Type B pancreatic cell (in vitro differentiated cells): ENCODE data around the gene RNF220. TPM values are rescaled to one million over a fixed set of nuclear protein-coding genes. Genes with fewer than 3 reads are reported as not detected.

Experiments used
- DNase-seq: peaks from one replicate; pipeline ENCODE4 v3.0.0; 2021; ENCODE audit warnings: mixed read lengths; ENCODE audit not compliant: unreplicated experiment; ENCODE audit errors: extremely low spot score
- H3K27ac Mint-ChIP-seq: 2 replicates; pipeline ENCODE4 v1.8.0; 2021; ENCODE audit warnings: mild to moderate bottlenecking, mixed read lengths
- H3K27me3 Mint-ChIP-seq: 2 replicates; pipeline ENCODE4 v1.8.0; 2021; ENCODE audit warnings: mixed read lengths
- H3K36me3 Mint-ChIP-seq: 2 replicates; pipeline ENCODE4 v1.8.0; 2021; ENCODE audit warnings: mixed read lengths
- H3K4me1 Mint-ChIP-seq: one replicate; pipeline ENCODE4 v1.8.0; 2021; ENCODE audit warnings: mixed read lengths; ENCODE audit not compliant: unreplicated experiment
- H3K4me3 Mint-ChIP-seq: 2 replicates; pipeline ENCODE4 v1.8.0; 2021; ENCODE audit warnings: mild to moderate bottlenecking, mixed read lengths
- H3K9me3 Mint-ChIP-seq: 2 replicates; pipeline ENCODE4 v1.8.0; 2021; ENCODE audit warnings: mixed read lengths
- CTCF ChIP-seq: fragments of 200-600 bp; sonication (generic); conservative IDR thresholded peaks from 2 replicates; pipeline ENCODE4 v1.5.0; 2021; ENCODE audit warnings: antibody characterized with exemption, mild to moderate bottlenecking
- total RNA-seq: library from RNA; stranded (reverse); gene quantifications from 2 replicates; pipeline ENCODE4 v1.2.1, GENCODE V29; 2021; ENCODE audit warnings: low replicate concordance

The RNF220 gene
- total RNA-seq, 1 donor from 2014 or later, result 87.1 TPM

- H3K27ac Mint-ChIP-seq, result no peak overlapping the region
- H3K4me1 Mint-ChIP-seq, result peaks cover 38% of the 10 kb centered on the region
- no peaks in the 10 kb centered on the region for H3K27me3 Mint-ChIP-seq
- no peaks in the 10 kb centered on the region for H3K9me3 Mint-ChIP-seq
- H3K36me3 Mint-ChIP-seq, result peaks cover 31% of the 10 kb centered on the region
- TF ChIP-seq CTCF, result no peak
- DNase-seq, result no peak
- H3K4me3 Mint-ChIP-seq, result no peak overlapping the region
Measured at GRCh38 chr1:44641126-44642102, 236.4 kb downstream of the RNF220 start.

GRCh38 chr1:44642255-44642654, 237.2 kb downstream of the RNF220 start:
- Mint-ChIP-seq H3K27me3 (no peaks in the 10 kb centered on the region), H3K36me3 (peaks cover 26% of the 10 kb centered on the region), H3K4me1 (peaks cover 32% of the 10 kb centered on the region), H3K9me3 (no peaks in the 10 kb centered on the region), H3K4me3 (no peak overlapping the region), H3K27ac (peak overlapping the region; percentile 54)
- no peak for TF ChIP-seq CTCF
- DNase-seq, result no peak

GRCh38 chr1:44642925-44643324, 237.9 kb downstream of the RNF220 start:
- peaks cover 30% of the 10 kb centered on the region for H3K36me3 Mint-ChIP-seq

GRCh38 chr1:44643721-44644334, 238.8 kb downstream of the RNF220 start:
- no peak for DNase-seq
- H3K27ac Mint-ChIP-seq, result peak overlapping the region; percentile 16
- H3K4me3 Mint-ChIP-seq, result no peak overlapping the region
- peaks cover 27% of the 10 kb centered on the region for H3K36me3 Mint-ChIP-seq
- TF ChIP-seq CTCF, result no peak
- H3K27me3 Mint-ChIP-seq, result no peaks in the 10 kb centered on the region
- no peaks in the 10 kb centered on the region for H3K9me3 Mint-ChIP-seq
- H3K4me1 Mint-ChIP-seq, result peaks cover 21% of the 10 kb centered on the region

More at GRCh38 chr1:44642925-44643324, 237.9 kb downstream of the RNF220 start:
- Mint-ChIP-seq H3K27me3 (no peaks in the 10 kb centered on the region), H3K27ac (peak overlapping the region; percentile 10), H3K4me1 (peaks cover 27% of the 10 kb centered on the region), H3K9me3 (no peaks in the 10 kb centered on the region), H3K4me3 (no peak overlapping the region)
- DNase-seq, result no peak
- TF ChIP-seq CTCF, result no peak

GRCh38 chr1:44644806-44645205, 239.8 kb downstream of the RNF220 start:
- Mint-ChIP-seq H3K36me3 (peaks cover 29% of the 10 kb centered on the region), H3K9me3 (no peaks in the 10 kb centered on the region), H3K4me1 (peaks cover 28% of the 10 kb centered on the region), H3K27me3 (no peaks in the 10 kb centered on the region), H3K4me3 (no peak overlapping the region), H3K27ac (peak overlapping the region; percentile 16)
- no peak for TF ChIP-seq CTCF
- no peak for DNase-seq
